Subcutaneous abdominal adipose tissue (tissue), 5 donors: ENCODE measurements around the gene ACOT7.

ENCODE experiments used
- H3K27ac ChIP-seq: one replicate; pipeline ENCODE4 v1.7.0; 2013; ENCODE audit warnings: low read depth, mild to moderate bottlenecking, inconsistent platforms, low read length, moderate library complexity
- H3K27me3 ChIP-seq, 5 donors: one replicate each; pipeline ENCODE4 v1.7.0; 2013; ENCODE audit warnings: low read length in 5 of 5, inconsistent platforms in 1 of 5; ENCODE audit not compliant: control insufficient read depth in 5 of 5, insufficient read depth in 4 of 5
- H3K36me3 ChIP-seq, 5 donors: one replicate each; pipeline ENCODE4 v1.7.0; 2013; ENCODE audit warnings: low read length in 5 of 5; ENCODE audit not compliant: control insufficient read depth in 5 of 5, insufficient read depth in 5 of 5
- H3K4me1 ChIP-seq, 5 donors: one replicate each; pipeline ENCODE4 v1.7.0; 2013; ENCODE audit warnings: low read length in 5 of 5, mild to moderate bottlenecking in 3 of 5, moderate library complexity in 1 of 5; ENCODE audit not compliant: control insufficient read depth in 5 of 5, insufficient read depth in 5 of 5
- H3K4me3 ChIP-seq, 5 donors: one replicate each; pipeline ENCODE4 v1.7.0; 2013; ENCODE audit warnings: low read length in 5 of 5, low read depth in 1 of 5
- H3K9ac ChIP-seq, 5 donors: one replicate each; pipeline ENCODE4 v1.7.0; 2013; ENCODE audit warnings: low read length in 5 of 5, mild to moderate bottlenecking in 4 of 5, moderate library complexity in 3 of 5
- H3K9me3 ChIP-seq, 5 donors: one replicate each; pipeline ENCODE4 v1.7.0; 2013; ENCODE audit warnings: low read length in 5 of 5; ENCODE audit not compliant: control insufficient read depth in 5 of 5
- donor health status: healthy.
- donor health status: healthy.
- donor health status: healthy.
- donor health status: healthy.
- donor health status: healthy.

The ACOT7 gene

DNA sequence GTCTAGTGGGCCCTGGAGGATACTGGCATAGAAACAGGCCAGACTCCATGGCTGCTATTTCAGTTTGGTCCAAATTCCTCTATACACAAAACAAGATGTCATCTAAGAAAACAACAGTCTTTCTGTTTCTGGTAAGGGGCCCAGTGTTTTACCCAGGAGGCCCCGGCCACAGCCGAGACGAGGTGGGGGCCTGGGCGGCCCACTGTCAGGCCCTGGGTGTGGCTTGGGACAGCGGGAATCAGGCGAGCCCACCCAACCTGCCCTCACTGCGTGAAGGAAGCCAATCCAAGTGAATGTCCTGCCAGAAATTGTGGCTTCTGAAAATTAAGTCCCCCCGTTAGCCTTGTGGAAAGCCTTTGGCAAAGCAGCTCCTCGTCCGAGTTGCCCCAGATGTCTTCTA lies 101.5 kb downstream of the ACOT7 start:
- H3K4me3 ChIP-seq, result no peak overlapping the region
- peak overlapping the region in 3 of 5 donors; percentile 8 to 60 (median 26) for H3K9ac ChIP-seq

DNA sequence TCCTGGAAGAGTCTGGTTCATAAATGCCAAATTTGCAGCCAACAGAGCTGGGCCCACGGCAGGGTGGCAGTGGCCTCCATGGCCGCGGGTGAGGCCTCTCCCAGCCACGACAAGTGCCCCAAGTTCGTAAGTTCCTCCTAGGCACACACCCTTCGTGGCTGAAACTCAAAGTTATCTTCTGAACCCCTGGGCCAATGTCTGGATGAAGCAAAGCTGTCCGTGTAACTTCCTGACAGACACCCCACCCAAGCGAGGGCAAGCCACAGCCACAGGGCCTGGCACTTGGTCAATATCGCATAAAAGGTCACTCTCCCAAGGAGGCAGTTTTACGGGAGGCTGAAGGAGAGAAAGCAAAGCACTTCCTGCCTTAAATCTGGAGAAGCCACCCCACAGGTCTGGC lies 104.9 kb downstream of the ACOT7 start:
- peak overlapping the region in 1 of 5 donors; percentile 19 for H3K4me3 ChIP-seq
- peak overlapping the region; percentile 92 for H3K27ac ChIP-seq
- H3K27me3 ChIP-seq, result no peaks in the 10 kb centered on the region
- H3K36me3 ChIP-seq, result no peaks in the 10 kb centered on the region
- H3K9ac ChIP-seq, result peak overlapping the region in 2 of 5 donors; percentile 18 to 43
- no peaks in the 10 kb centered on the region for H3K9me3 ChIP-seq
- peaks cover 8 to 48% (median 43%) of the 10 kb centered on the region in 5 donors for H3K4me1 ChIP-seq

More for the DNA sequence above, 101.5 kb downstream of the ACOT7 start:
- H3K4me1 ChIP-seq, result peaks cover 7 to 54% (median 49%) of the 10 kb centered on the region in 5 donors
- no peaks in the 10 kb centered on the region for H3K27me3 ChIP-seq
- peak overlapping the region; percentile 9 for H3K27ac ChIP-seq
- no peaks in the 10 kb centered on the region for H3K36me3 ChIP-seq
- H3K9me3 ChIP-seq, result no peaks in the 10 kb centered on the region

DNA sequence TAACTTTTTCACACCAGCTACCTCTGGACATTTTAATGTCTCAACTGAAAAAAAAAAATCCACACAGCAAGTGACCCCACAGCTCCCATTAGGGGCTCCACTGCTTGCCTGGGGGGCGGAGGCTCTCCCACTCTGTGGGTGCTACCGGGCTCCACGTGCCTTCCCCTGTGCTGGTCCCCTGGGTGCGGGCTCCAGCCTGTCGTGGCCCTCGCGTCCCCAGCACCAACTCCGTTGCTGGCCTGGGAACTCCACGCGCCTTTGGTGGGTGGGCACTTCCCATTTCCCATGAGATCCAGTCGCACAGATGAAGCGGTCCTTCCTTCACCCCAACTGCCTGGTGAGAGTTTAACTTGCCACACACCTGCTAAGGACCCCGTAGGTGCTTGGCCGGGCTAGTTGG lies 105.5 kb downstream of the ACOT7 start:
- Histone ChIP-seq H3K4me3 (no peak overlapping the region), H3K4me1 (peaks cover 8 to 46% (median 42%) of the 10 kb centered on the region in 5 donors), H3K27me3 (no peaks in the 10 kb centered on the region), H3K27ac (peak overlapping the region; percentile 92), H3K9me3 (no peaks in the 10 kb centered on the region), H3K9ac (peak overlapping the region in 3 of 5 donors; percentile 39 to 49 (median 43)), H3K36me3 (no peaks in the 10 kb centered on the region)

DNA sequence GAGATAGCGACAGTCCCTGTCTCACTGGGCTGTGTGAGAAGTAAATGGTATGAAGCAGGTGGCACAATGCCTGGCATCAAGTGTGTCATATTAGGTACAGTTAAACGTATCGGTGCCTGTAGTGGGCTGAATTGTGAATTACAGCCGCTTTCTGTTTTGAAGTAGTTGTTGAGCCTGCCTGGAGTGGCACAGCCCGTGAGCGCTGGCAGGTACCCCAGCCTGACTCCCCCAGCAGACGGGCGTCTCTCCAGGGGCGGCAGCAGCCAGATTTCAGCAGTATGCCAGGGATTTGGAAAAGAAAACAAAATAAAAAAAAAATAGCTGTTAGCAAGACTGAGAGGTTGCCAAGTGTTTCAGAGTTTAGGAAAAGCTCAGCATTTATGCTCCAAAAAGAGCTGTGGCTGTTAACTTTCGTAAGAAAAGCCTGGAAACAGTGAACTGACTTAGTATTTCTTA lies 106.1 kb downstream of the ACOT7 start:
- Histone ChIP-seq H3K27ac (peak overlapping the region; percentile 92), H3K9ac (peak overlapping the region in 1 of 5 donors; percentile 39), H3K9me3 (no peaks in the 10 kb centered on the region), H3K36me3 (no peaks in the 10 kb centered on the region), H3K4me3 (no peak overlapping the region), H3K4me1 (peaks cover 8 to 44% (median 42%) of the 10 kb centered on the region in 5 donors), H3K27me3 (no peaks in the 10 kb centered on the region)

DNA sequence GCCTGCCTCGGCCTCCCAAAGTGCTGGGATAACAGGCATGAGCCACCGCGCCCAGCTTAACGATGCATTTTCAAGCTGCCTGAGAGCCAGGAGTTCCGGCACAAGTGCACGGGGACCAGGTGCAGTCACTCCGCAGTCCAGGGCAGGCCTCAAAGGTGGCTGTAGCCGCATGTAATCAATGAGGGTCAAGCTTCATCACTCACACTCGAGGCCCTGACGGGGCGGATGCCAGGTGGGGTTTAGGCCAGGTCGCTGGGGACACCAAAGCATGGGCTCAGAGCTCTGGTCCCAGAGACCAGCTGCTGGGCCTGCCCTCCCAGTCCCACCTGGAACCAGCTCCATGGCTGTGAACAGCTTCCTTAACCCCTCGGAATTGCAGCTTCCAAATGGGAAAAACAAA lies 106.5 kb downstream of the ACOT7 start:
- Histone ChIP-seq H3K4me1 (peaks cover 8 to 40% (median 38%) of the 10 kb centered on the region in 5 donors), H3K9ac (no peak overlapping the region), H3K4me3 (no peak overlapping the region), H3K27me3 (no peaks in the 10 kb centered on the region), H3K9me3 (no peaks in the 10 kb centered on the region), H3K36me3 (no peaks in the 10 kb centered on the region), H3K27ac (peak overlapping the region; percentile 92)

DNA sequence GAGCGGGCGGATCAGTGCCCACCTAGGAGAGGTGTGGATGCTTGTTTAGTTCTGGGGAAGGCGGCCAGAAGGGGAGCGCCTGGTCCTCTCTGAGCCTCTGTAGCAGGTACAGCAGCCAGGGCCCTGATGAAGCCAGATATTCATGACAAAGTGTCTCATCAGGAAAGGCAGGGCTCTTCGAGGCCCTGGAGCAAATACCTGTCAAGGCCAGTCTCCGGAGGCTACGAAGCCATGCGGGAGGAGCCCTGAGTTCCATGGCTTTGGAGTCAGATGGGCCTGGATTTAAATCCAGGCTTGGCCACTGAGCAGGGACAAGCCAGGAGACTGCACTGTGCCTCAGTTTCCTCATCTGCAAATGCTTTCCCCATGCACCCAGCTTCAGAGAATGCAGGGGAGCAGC lies 107.3 kb downstream of the ACOT7 start:
- no peaks in the 10 kb centered on the region for H3K36me3 ChIP-seq
- H3K9me3 ChIP-seq, result no peaks in the 10 kb centered on the region
- H3K27me3 ChIP-seq, result no peaks in the 10 kb centered on the region
- H3K9ac ChIP-seq, result no peak overlapping the region
- H3K4me3 ChIP-seq, result no peak overlapping the region
- H3K4me1 ChIP-seq, result peaks cover 6 to 32% (median 30%) of the 10 kb centered on the region in 5 donors
- no peak overlapping the region for H3K27ac ChIP-seq

DNA sequence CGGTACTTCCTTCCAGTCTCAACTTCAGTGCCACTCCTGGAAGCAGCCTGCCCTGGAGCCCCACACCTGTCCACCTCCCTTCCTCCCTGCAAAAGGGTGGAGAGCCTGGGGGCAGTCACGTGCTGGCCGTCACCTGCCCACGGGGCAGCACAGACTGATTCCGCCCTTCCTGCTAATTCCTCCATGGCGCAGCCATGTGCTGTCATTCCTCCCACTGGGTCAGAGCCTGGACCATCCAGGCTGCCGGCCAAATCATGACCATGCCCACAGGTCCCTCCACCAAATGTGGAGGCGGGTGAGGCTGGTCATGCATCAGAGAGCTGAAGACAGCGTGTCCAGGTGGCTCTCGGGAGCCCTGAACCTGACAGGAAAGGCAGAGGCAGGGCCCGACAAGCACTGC lies 108.2 kb downstream of the ACOT7 start:
- Histone ChIP-seq H3K9me3 (no peaks in the 10 kb centered on the region), H3K27me3 (no peaks in the 10 kb centered on the region), H3K4me1 (peaks cover 6 to 26% (median 22%) of the 10 kb centered on the region in 5 donors), H3K27ac (no peak overlapping the region), H3K9ac (no peak overlapping the region), H3K4me3 (no peak overlapping the region), H3K36me3 (no peaks in the 10 kb centered on the region)

DNA sequence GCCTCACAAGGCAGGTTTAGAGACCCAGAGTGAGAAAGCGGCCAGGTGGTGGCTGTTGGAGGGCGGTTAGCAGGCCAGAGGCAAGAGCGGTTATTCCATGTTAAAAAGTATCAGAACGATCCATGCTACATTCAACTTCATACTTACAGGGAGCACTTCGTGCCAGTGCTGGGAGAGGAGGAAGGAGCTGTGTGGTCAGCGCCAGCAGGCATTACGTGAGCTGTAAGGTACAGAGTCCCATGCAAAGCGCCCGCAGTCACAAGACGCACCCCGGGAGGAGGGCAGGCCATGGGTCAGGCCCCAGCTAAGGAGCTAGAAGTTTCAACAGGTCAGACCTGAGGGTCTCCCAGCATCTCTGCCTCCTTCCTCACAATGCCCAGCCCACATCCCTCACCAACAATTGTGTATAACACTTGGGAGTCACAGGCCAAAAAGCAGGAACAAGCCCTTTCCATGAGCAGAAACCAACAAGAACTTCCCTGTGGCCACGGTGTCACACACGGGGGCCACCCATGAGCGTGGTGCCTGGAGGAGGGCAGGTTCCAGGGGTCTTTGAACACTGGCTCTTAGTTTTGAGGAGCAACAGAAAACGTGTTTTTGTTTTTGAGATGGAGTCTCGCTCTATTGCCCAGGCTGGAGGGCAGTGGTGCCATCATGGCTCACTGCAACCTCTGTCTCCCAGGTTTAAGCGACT lies 110.8 kb downstream of the ACOT7 start:
- H3K27me3 ChIP-seq, result no peaks in the 10 kb centered on the region
- H3K36me3 ChIP-seq, result no peaks in the 10 kb centered on the region
- peaks cover 5 to 9% (median 8%) of the 10 kb centered on the region in 5 donors for H3K4me1 ChIP-seq
- H3K9ac ChIP-seq, result no peak overlapping the region
- no peak overlapping the region for H3K4me3 ChIP-seq
- H3K27ac ChIP-seq, result no peak overlapping the region
- no peaks in the 10 kb centered on the region for H3K9me3 ChIP-seq

DNA sequence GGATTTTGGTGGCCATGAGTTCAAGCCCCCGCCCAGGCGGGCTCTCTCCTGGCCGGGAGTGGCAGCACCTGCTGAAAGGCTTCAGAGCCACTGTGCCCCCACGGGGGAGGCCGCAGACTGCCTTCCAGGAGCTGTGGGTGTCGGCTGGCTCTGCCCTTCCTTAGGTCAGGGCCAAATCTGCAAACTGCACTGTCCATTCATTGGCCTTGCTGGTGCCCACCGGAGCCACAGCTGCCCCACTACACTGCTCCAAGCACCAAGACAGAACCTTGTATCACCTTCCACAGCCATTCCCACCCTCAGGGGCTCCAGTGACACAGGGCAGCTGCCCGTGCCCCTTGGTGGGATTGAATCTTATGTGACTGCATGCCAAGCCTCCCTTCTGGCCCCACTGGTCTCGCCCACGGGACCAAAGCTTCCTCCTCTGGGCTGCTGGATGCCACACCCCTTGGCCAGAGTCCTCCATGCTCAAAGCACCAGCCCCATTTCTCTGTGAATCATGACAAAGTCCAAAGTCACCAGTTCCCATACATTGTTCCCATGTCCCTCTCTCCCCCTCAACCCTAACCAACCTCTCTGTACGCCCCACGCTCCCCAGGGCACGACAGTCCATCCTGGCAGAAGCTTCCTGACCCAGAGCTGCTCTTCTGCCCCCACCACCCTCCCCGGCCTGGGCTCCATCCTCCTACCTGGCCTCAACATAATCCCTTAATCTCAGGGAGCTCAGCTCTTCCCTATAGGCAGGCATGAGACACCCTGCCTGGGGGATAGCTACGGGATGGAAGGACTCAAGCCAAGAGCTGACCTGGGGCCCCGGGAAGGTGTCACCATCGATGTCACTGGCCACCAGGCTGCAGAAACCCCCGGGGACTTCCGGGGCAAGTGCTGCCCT lies 111.8 kb downstream of the ACOT7 start:
- H3K4me1 ChIP-seq, result peaks cover 0 to 3% (median 2%) of the 10 kb centered on the region in 5 donors
- no peak overlapping the region for H3K9ac ChIP-seq
- no peak overlapping the region for H3K4me3 ChIP-seq
- H3K36me3 ChIP-seq, result no peaks in the 10 kb centered on the region
- no peaks in the 10 kb centered on the region for H3K27me3 ChIP-seq
- H3K27ac ChIP-seq, result no peak overlapping the region
- no peaks in the 10 kb centered on the region for H3K9me3 ChIP-seq
